HCT116 (cell line): ENCODE measurements around the gene SLC17A2. TPM values are rescaled to one million over a fixed set of nuclear protein-coding genes. Genes with fewer than 3 reads are reported as not detected.

Experiments
- ATAC-seq: fragments of 200-7000 bp; cut with Tn5 transposase; 2 replicates; pipeline ENCODE4 v1.9.1; 2020; ENCODE audit warnings: mild to moderate bottlenecking, moderate library complexity
- BruUV-seq: library from RNA; stranded (reverse); fragments of 400-500 nt; replicated peaks from 2 replicates; lab custom pipeline; 2021; lab: Mats Ljungman, UMichigan
- CTCF ChIA-PET: fragments of 300-600 bp; sonication (Branson Sonifier 250); formaldehyde crosslinking; loops from one replicate; lab custom pipeline; 2021; ENCODE audit warnings: antibody characterized with exemption; lab: Charles Lee
- POLR2A ChIA-PET: fragments of 300-600, 350-600 bp; sonication (Branson Sonifier 250); formaldehyde crosslinking; loops from one replicate; lab custom pipeline; 2021; ENCODE audit warnings: antibody characterized with exemption; lab: Charles Lee
- RAD21 ChIA-PET, 2 experiments: fragments of 300-600 bp; sonication (Branson Sonifier 250); formaldehyde crosslinking; loops; one replicate each; lab custom pipeline; 2023; ENCODE audit warnings: low total read pairs in 2 of 2; ENCODE audit not compliant: uncharacterized antibody in 2 of 2, unreplicated experiment in 2 of 2, low non-redundant PET in 1 of 2; lab: Charles Lee
- DNase-seq: peaks from one replicate; pipeline ENCODE4 v3.0.0-alpha.2; 2010; ENCODE audit warnings: low read depth, low spot score
- H2AFZ ChIP-seq: fragments of 200-600 bp; shearing (Covaris generic), sonication (generic); 2 replicates; pipeline ENCODE4 v1.6.1; 2017; ENCODE audit warnings: low read depth, mixed run types, mixed read lengths, antibody characterized with exemption, low read length; ENCODE audit not compliant: poor library complexity, severe bottlenecking
- H3K27ac ChIP-seq: 2 replicates; pipeline ENCODE4 v1.5.1; 2012; ENCODE audit warnings: low read depth, low read length
- H3K27me3 ChIP-seq: fragments of 200-600 bp; sonication (generic); 2 replicates; pipeline ENCODE4 v1.6.1; 2016; ENCODE audit warnings: mixed run types, low read length, mixed read lengths; ENCODE audit not compliant: insufficient read depth
- H3K36me3 ChIP-seq, 2 experiments: fragments of 200-500 bp in 1 of 2; fragments of 200-600 bp in 1 of 2; sonication (Bioruptor generic) in 1 of 2; sonication (generic) in 1 of 2; 2 replicates each; pipeline versions ENCODE4 v1.5.1 to v1.6.1; 2014 to 2016; ENCODE audit warnings: low read length in 2 of 2, inconsistent platforms in 1 of 2, mixed read lengths in 1 of 2, mixed run types in 1 of 2; ENCODE audit not compliant: insufficient read depth in 2 of 2, control insufficient read depth in 1 of 2
- H3K4me1 ChIP-seq, 2 experiments: fragments of 200-600 bp in 1 of 2; sonication (generic) in 1 of 2; 2 replicates each; pipeline versions ENCODE4 v1.5.1 to v1.6.1; 2012 to 2017; ENCODE audit warnings: low read length in 2 of 2, inconsistent platforms in 1 of 2, mild to moderate bottlenecking in 1 of 2, mixed read lengths in 1 of 2, mixed run types in 1 of 2, moderate library complexity in 1 of 2; ENCODE audit not compliant: insufficient read depth in 2 of 2, control insufficient read depth in 1 of 2
- H3K4me2 ChIP-seq: fragments of 200-600 bp; sonication (generic); 2 replicates; pipeline ENCODE4 v1.6.1; 2017; ENCODE audit warnings: mixed run types, low read length, mixed read lengths
- H3K4me3 ChIP-seq, 2 experiments: fragments of 200-600 bp in 1 of 2; sonication (generic) in 1 of 2; replicated peaks in 1 of 2; 2 replicates each; pipeline ENCODE4 v1.5.1; 2011 to 2016; ENCODE audit warnings: low read length in 2 of 2, control low read depth in 1 of 2, low read depth in 1 of 2, mild to moderate bottlenecking in 1 of 2, mixed read lengths in 1 of 2, mixed run types in 1 of 2
- H3K79me2 ChIP-seq: fragments of 200-600 bp; sonication (generic); 2 replicates; pipeline ENCODE4 v1.6.1; 2017; ENCODE audit warnings: mild to moderate bottlenecking, mixed run types, low read length, moderate library complexity, mixed read lengths; ENCODE audit not compliant: insufficient read depth
- H3K9ac ChIP-seq: fragments of 200-600 bp; sonication (generic); 2 replicates; pipeline ENCODE4 v1.6.1; 2016; ENCODE audit warnings: low read length, mixed read lengths
- H3K9me2 ChIP-seq: fragments of 200-600 bp; sonication (generic), shearing (Covaris generic); 2 replicates; pipeline ENCODE4 v1.6.1; 2017; ENCODE audit warnings: mixed run types, mild to moderate bottlenecking, moderate library complexity; ENCODE audit not compliant: insufficient read depth
- H3K9me3 ChIP-seq, 2 experiments: fragments of 200-500 bp in 1 of 2; fragments of 200-600 bp in 1 of 2; sonication (Bioruptor generic) in 1 of 2; sonication (generic) in 1 of 2; 2 replicates each; pipeline ENCODE4 v1.6.1; 2014 to 2017; ENCODE audit warnings: low read length in 2 of 2, mixed read lengths in 2 of 2, inconsistent platforms in 1 of 2, low read depth in 1 of 2, mild to moderate bottlenecking in 1 of 2, mixed run types in 1 of 2, moderate library complexity in 1 of 2; ENCODE audit not compliant: control insufficient read depth in 1 of 2, insufficient read depth in 1 of 2
- H4K20me1 ChIP-seq: fragments of 200-600 bp; sonication (generic), shearing (Covaris generic); 2 replicates; pipeline ENCODE4 v1.6.1; 2017; ENCODE audit warnings: mixed run types, mild to moderate bottlenecking, moderate library complexity; ENCODE audit not compliant: insufficient read depth
- ATF3 ChIP-seq: IDR thresholded peaks from 2 replicates; pipeline ENCODE4 v1.6.1; 2012
- REST ChIP-seq: IDR thresholded peaks from 2 replicates; pipeline ENCODE4 v1.6.1; 2012; ENCODE audit warnings: low read depth
- ZFX ChIP-seq: fragments of 450-650 bp; IDR thresholded peaks from 2 replicates; pipeline ENCODE4 v1.6.1; 2017
- intact Hi-C: fragments of 100-400 bp; cut with micrococcal nuclease; formaldehyde crosslinking; loops from 2 replicates; pipeline ENCODE4 v1.10.0; 2022
- total RNA-seq: library from RNA; stranded (reverse); gene quantifications from one replicate; pipeline ENCODE4 v1.2.1, GENCODE V29; 2021; ENCODE audit not compliant: unreplicated experiment

The SLC17A2 gene
- total RNA-seq, 1 experiment from 2014 or later: not detected

GRCh38 chr6:25966711-25967110 lies 36.2 kb upstream of the SLC17A2 start:
- Histone ChIP-seq H3K4me2 (no peak overlapping the region), H3K27ac (no peak overlapping the region), H3K36me3 (peaks cover 14 to 15% of the 10 kb centered on the region in 2 experiments; a peak in 3 of 4 replicates), H4K20me1 (no peaks in the 10 kb centered on the region), H3K4me1 (peaks cover 32 to 38% of the 10 kb centered on the region in 2 experiments), H3K4me3 (no peak overlapping the region), H3K9me3 (no peaks in the 10 kb centered on the region), H3K79me2 (no peaks in the 10 kb centered on the region), H3K27me3 (no peaks in the 10 kb centered on the region), H3K9ac (no peak overlapping the region), H2AFZ (no peak overlapping the region), H3K9me2 (no peaks in the 10 kb centered on the region)
- TF ChIP-seq ATF3: no peak
- POLR2A ChIA-PET: no interaction called here
- intact Hi-C loops: no loop called here
- CTCF ChIA-PET: no interaction called here
- RAD21 ChIA-PET: no interaction called here
- DNase-seq (no peak), ATAC-seq (no peak)
- no TSS peak for BruUV-seq

- TF ChIP-seq REST (no peak), ZFX (no peak)
- intact Hi-C loops: no loop called here
- H4K20me1 ChIP-seq: no peaks in the 10 kb centered on the region
- no peak overlapping the region for H3K4me3 ChIP-seq
- CTCF ChIA-PET: no interaction called here
- H3K79me2 ChIP-seq: no peaks in the 10 kb centered on the region
- ATAC-seq (no peak), DNase-seq (no peak)
- RAD21 ChIA-PET: no interaction called here
- H2AFZ ChIP-seq: no peak overlapping the region
- no peak overlapping the region for H3K9ac ChIP-seq
- H3K27ac ChIP-seq: no peak overlapping the region
- no TSS peak for BruUV-seq
- no peak overlapping the region for H3K4me2 ChIP-seq
- H3K9me2 ChIP-seq: no peaks in the 10 kb centered on the region
- no peaks in the 10 kb centered on the region for H3K27me3 ChIP-seq
- peaks cover 13% of the 10 kb centered on the region in 2 experiments; a peak in 3 of 4 replicates for H3K36me3 ChIP-seq
- POLR2A ChIA-PET: no interaction called here
- H3K4me1 ChIP-seq: peaks cover 19 to 29% of the 10 kb centered on the region in 2 experiments
- 0 out of 4 replicates have a peak, but pooled peaks cover 0 to 3% of the 10 kb centered on the region in 2 experiments for H3K9me3 ChIP-seq
These were observed 34.6 kb upstream of the SLC17A2 start for GRCh38 chr6:25965058-25965457.
